H1 (cell line): Measurements from ENCODE around the gene LDLRAD3. TPM values are rescaled to one million over a fixed set of nuclear protein-coding genes. Genes with fewer than 3 reads are reported as not detected.

Experiments used
- CTCF ChIA-PET: fragments of 300-600 bp; sonication (Branson Sonifier 250); formaldehyde crosslinking; loops from one replicate; lab custom pipeline; 2021; ENCODE audit not compliant: partially characterized antibody; lab: Charles Lee
- POLR2A ChIA-PET: fragments of 300-600 bp; sonication (Branson Sonifier 250); formaldehyde crosslinking; loops from one replicate; lab custom pipeline; 2021; ENCODE audit warnings: inconsistent platforms; ENCODE audit not compliant: partially characterized antibody; lab: Charles Lee
- DNase-seq, 2 experiments: peaks; one replicate each; pipeline versions ENCODE4 v3.0.0 to v3.0.0-alpha.2; 2010 to 2022; ENCODE audit warnings: low spot score in 2 of 2, low read depth in 1 of 2, mixed read lengths in 1 of 2
- FAIRE-seq: peaks from 2 replicates; lab custom pipeline; 2011; peaks lifted over from hg19 to GRCh38; lab: Jason Lieb, UNC
- H2AFZ ChIP-seq: 2 replicates; pipeline ENCODE4 v1.8.1; 2012; ENCODE audit warnings: low read length, inconsistent platforms
- H2AK5ac ChIP-seq: 2 replicates; pipeline ENCODE4 v1.6.1; 2013; ENCODE audit warnings: low read depth, low read length
- H2BK120ac ChIP-seq: replicated peaks from 2 replicates; pipeline ENCODE3; 2013; ENCODE audit warnings: low read depth, low read length, inconsistent platforms
- H2BK12ac ChIP-seq: 2 replicates; pipeline ENCODE4 v1.6.1; 2013; ENCODE audit warnings: low read depth, low read length
- H2BK15ac ChIP-seq: 2 replicates; pipeline ENCODE4 v1.6.1; 2013; ENCODE audit warnings: low read length
- H2BK20ac ChIP-seq: 2 replicates; pipeline ENCODE4 v1.6.1; 2013; ENCODE audit warnings: low read length
- H2BK5ac ChIP-seq: 2 replicates; pipeline ENCODE4 v1.6.1; 2013; ENCODE audit warnings: low read depth, low read length
- H3K14ac ChIP-seq: 2 replicates; pipeline ENCODE4 v1.6.1; 2013; ENCODE audit warnings: inconsistent platforms; ENCODE audit not compliant: insufficient read length
- H3K18ac ChIP-seq: 2 replicates; pipeline ENCODE4 v1.6.1; 2013; ENCODE audit warnings: low read length; ENCODE audit errors: extremely low read depth
- H3K23ac ChIP-seq: 2 replicates; pipeline ENCODE4 v1.6.1; 2013; ENCODE audit warnings: inconsistent platforms; ENCODE audit not compliant: insufficient read length
- H3K23me2 ChIP-seq: 2 replicates; pipeline ENCODE4 v1.6.1; 2013; ENCODE audit warnings: low read depth, low read length
- H3K27ac ChIP-seq: 2 replicates; pipeline ENCODE4 v1.6.1; 2011; ENCODE audit warnings: low read depth, low read length, inconsistent platforms
- H3K27me3 ChIP-seq, 4 experiments: replicated peaks in 1 of 4; 1 replicate in 1 of 4; 2 replicates in 3 of 4; pipeline versions ENCODE4 v1.6.1 to v1.8.1; 2011 to 2013; ENCODE audit warnings: low read length in 3 of 4, mild to moderate bottlenecking in 3 of 4, inconsistent platforms in 2 of 4, mixed read lengths in 2 of 4, moderate library complexity in 1 of 4; ENCODE audit not compliant: control insufficient read depth in 3 of 4, insufficient read depth in 3 of 4; ENCODE audit errors: extremely low read depth in 1 of 4
- H3K36me3 ChIP-seq, 4 experiments: 2 replicates each; pipeline versions ENCODE4 v1.6.1 to v1.8.1; 2011 to 2013; ENCODE audit warnings: mild to moderate bottlenecking in 4 of 4, low read length in 3 of 4, moderate library complexity in 2 of 4, control low read depth in 1 of 4, inconsistent platforms in 1 of 4; ENCODE audit not compliant: insufficient read depth in 4 of 4, control insufficient read depth in 2 of 4
- H3K4ac ChIP-seq: replicated peaks from 2 replicates; pipeline ENCODE3; 2013; ENCODE audit warnings: low read length, low read depth, mixed read lengths, inconsistent platforms; ENCODE audit not compliant: insufficient read length
- H3K4me1 ChIP-seq, 4 experiments: replicated peaks in 1 of 4; 1 replicate in 1 of 4; 2 replicates in 3 of 4; pipeline versions ENCODE4 v1.6.1 to v1.8.1; 2011 to 2013; ENCODE audit warnings: low read length in 3 of 4, inconsistent platforms in 2 of 4, mixed read lengths in 1 of 4; ENCODE audit not compliant: insufficient read depth in 4 of 4, control insufficient read depth in 3 of 4
- H3K4me2 ChIP-seq, 2 experiments: 2 replicates each; pipeline versions ENCODE4 v1.6.1 to v1.8.1; 2011 to 2013; ENCODE audit warnings: low read depth in 2 of 2, low read length in 2 of 2, control low read depth in 1 of 2, inconsistent platforms in 1 of 2, mild to moderate bottlenecking in 1 of 2; ENCODE audit not compliant: insufficient read depth in 1 of 2
- H3K4me3 ChIP-seq, 4 experiments: fragments of 200-600, 300-600 bp in 1 of 4; sonication (generic), shearing (Covaris generic), sonication (Bioruptor Twin) in 1 of 4; 2 replicates each; pipeline versions ENCODE4 v1.5.1 to v1.8.1; 2011 to 2016; ENCODE audit warnings: low read length in 4 of 4, low read depth in 3 of 4, control low read depth in 2 of 4, inconsistent platforms in 2 of 4, mild to moderate bottlenecking in 2 of 4, mixed read lengths in 1 of 4, moderate library complexity in 1 of 4; ENCODE audit not compliant: insufficient read depth in 2 of 4; ENCODE audit errors: extremely low read depth in 1 of 4
- H3K56ac ChIP-seq: replicated peaks from 2 replicates; pipeline ENCODE3; 2013; ENCODE audit warnings: low read depth, mild to moderate bottlenecking, mixed read lengths, low read length, inconsistent platforms; ENCODE audit not compliant: insufficient read length
- H3K79me1 ChIP-seq: 2 replicates; pipeline ENCODE4 v1.6.1; 2013; ENCODE audit warnings: low read depth, low read length, control low read depth
- H3K79me2 ChIP-seq, 2 experiments: 2 replicates each; pipeline versions ENCODE4 v1.6.1 to v1.8.1; 2012 to 2013; ENCODE audit warnings: low read length in 2 of 2, mild to moderate bottlenecking in 2 of 2, inconsistent platforms in 1 of 2; ENCODE audit not compliant: insufficient read depth in 2 of 2, control insufficient read depth in 1 of 2
- H3K9ac ChIP-seq, 4 experiments: replicated peaks in 1 of 4; 1 replicate in 1 of 4; 2 replicates in 3 of 4; pipeline versions ENCODE4 v1.6.1 to v1.8.1; 2011 to 2013; ENCODE audit warnings: low read depth in 3 of 4, low read length in 3 of 4, control low read depth in 2 of 4, mild to moderate bottlenecking in 2 of 4, moderate library complexity in 2 of 4, inconsistent platforms in 1 of 4; ENCODE audit errors: extremely low read depth in 1 of 4
- H3K9me3 ChIP-seq, 2 experiments: 2 replicates each; pipeline versions ENCODE4 v1.6.1 to v1.8.1; 2012 to 2013; ENCODE audit warnings: mild to moderate bottlenecking in 2 of 2, moderate library complexity in 2 of 2, control low read depth in 1 of 2, inconsistent platforms in 1 of 2, low read depth in 1 of 2, low read length in 1 of 2, mixed read lengths in 1 of 2; ENCODE audit not compliant: insufficient read depth in 2 of 2
- H4K20me1 ChIP-seq, 2 experiments: replicated peaks in 1 of 2; 2 replicates each; pipeline versions ENCODE3 to v1.8.1; 2011 to 2013; ENCODE audit warnings: inconsistent platforms in 2 of 2, low read length in 2 of 2, mild to moderate bottlenecking in 1 of 2; ENCODE audit not compliant: insufficient read depth in 2 of 2, control insufficient read depth in 1 of 2
- H4K5ac ChIP-seq: 2 replicates; pipeline ENCODE4 v1.6.1; 2013; ENCODE audit warnings: low read length, low read depth, mixed read lengths, inconsistent platforms; ENCODE audit not compliant: insufficient read length
- H4K8ac ChIP-seq: 2 replicates; pipeline ENCODE4 v1.8.0; 2013; ENCODE audit warnings: mild to moderate bottlenecking, moderate library complexity, low read length, inconsistent platforms; ENCODE audit not compliant: insufficient read depth; ENCODE audit errors: extremely low read depth
- H4K91ac ChIP-seq: replicated peaks from 2 replicates; pipeline ENCODE3; 2013; ENCODE audit warnings: low read length, mixed read lengths, inconsistent platforms; ENCODE audit not compliant: insufficient read length
- ASH2L ChIP-seq: fragments of 200-600, 300-600 bp; sonication (generic); IDR thresholded peaks from one replicate; pipeline ENCODE4 v1.7.1; 2017; ENCODE audit warnings: low read length
- BACH1 ChIP-seq: IDR thresholded peaks from 2 replicates; pipeline ENCODE4 v1.6.1; 2012; ENCODE audit warnings: low read length, improper control_type of control experiment
- BCL11A ChIP-seq, 2 experiments: IDR thresholded peaks; one replicate each; pipeline ENCODE4 v1.6.1; 2011; ENCODE audit warnings: low read depth in 2 of 2, low read length in 2 of 2, mild to moderate bottlenecking in 2 of 2
- CBX5 ChIP-seq: fragments of 300-800, 300-1000 bp; sonication (generic); IDR thresholded peaks from 2 replicates; pipeline ENCODE4 v1.7.1; 2016; ENCODE audit warnings: antibody characterized with exemption, low read length, low read depth
- CBX8 ChIP-seq: fragments of 300-800, 300-1000 bp; sonication (generic); IDR thresholded peaks from 2 replicates; pipeline ENCODE4 v1.7.1; 2016; ENCODE audit warnings: low read depth, low read length, borderline replicate concordance
- CREB1 ChIP-seq: IDR thresholded peaks from 2 replicates; pipeline ENCODE4 v1.6.1; 2012; ENCODE audit warnings: inconsistent platforms
- CTBP2 ChIP-seq: IDR thresholded peaks from 2 replicates; pipeline ENCODE4 v1.7.0; 2011; ENCODE audit warnings: borderline replicate concordance, mild to moderate bottlenecking, moderate library complexity, mixed read lengths, low read length; ENCODE audit not compliant: insufficient read depth, insufficient read length
- KDM1A ChIP-seq: fragments of 200-600, 300-600 bp; sonication (generic); IDR thresholded peaks from 2 replicates; pipeline ENCODE4 v1.7.1; 2016; ENCODE audit warnings: mild to moderate bottlenecking, low read length, borderline replicate concordance
- KDM4A ChIP-seq: IDR thresholded peaks from one replicate; pipeline ENCODE4 v1.7.1; 2012; ENCODE audit warnings: low read depth, mild to moderate bottlenecking, moderate library complexity, low read length, inconsistent platforms; ENCODE audit not compliant: severe bottlenecking
- SIRT6 ChIP-seq: IDR thresholded peaks from one replicate; pipeline ENCODE4 v1.7.1; 2012; ENCODE audit warnings: low read length, inconsistent platforms
- WGBS, 2 experiments: shearing (Covaris generic) in 1 of 2; methylation state at CpG; one replicate each; pipeline versions ENCODE4 v1.1.6 to v1.1.7; 2013 to 2015; ENCODE audit warnings: low lambda C conversion rate in 2 of 2, mixed read lengths in 2 of 2, inconsistent platforms in 1 of 2, low coverage in 1 of 2, missing lambda C conversion rate in 1 of 2; ENCODE audit not compliant: insufficient replicate concordance in 2 of 2, insufficient coverage in 1 of 2, insufficient read length in 1 of 2; ENCODE audit errors: extremely low coverage in 1 of 2, missing lambda C conversion rate in 1 of 2; 5-methylcytosine and 5-hydroxymethylcytosine counted together
- polyA plus RNA-seq, 7 experiments: library from polyadenylated mRNA; depleted of rRNA in 3 of 7; stranded (reverse) in 5 of 7; unstranded in 2 of 7; fragments of >200 nt in 5 of 7; fragments of 200-250 nt in 2 of 7; gene quantifications; 1 replicate in 5 of 7; 2 replicates in 1 of 7; 4 replicates in 1 of 7; pipeline versions ENCODE4 v1.2.1 to v1.2.3, GENCODE V29; 2011 to 2013; ENCODE audit warnings: missing spikeins in 2 of 7, mixed read lengths in 2 of 7
- total RNA-seq: library from RNA; stranded (reverse); fragmentation: NEBNext Ultra II Directional; extraction: Animal tissue kit (Norgen Biotek cat#: 25700); gene quantifications from 2 replicates; pipeline ENCODE4 v1.2.1, GENCODE V29; 2021
- TF ChIP-seq, protein P1 (sequence below): IDR thresholded peaks from 2 replicates; pipeline ENCODE4 v1.6.1; 2012; ENCODE audit warnings: low read length, inconsistent platforms
- TF ChIP-seq, protein P2 (sequence below): IDR thresholded peaks from 2 replicates; pipeline ENCODE4 v1.6.1; 2011; ENCODE audit warnings: low read length, improper control_type of control experiment

LDLRAD3 gene
- total and polyA plus RNA-seq, 2 of the 8 experiments (the other 6 are each of a cell fraction or from before 2014, with no cell fraction given), result 18.6 to 22.8 TPM

DNA sequence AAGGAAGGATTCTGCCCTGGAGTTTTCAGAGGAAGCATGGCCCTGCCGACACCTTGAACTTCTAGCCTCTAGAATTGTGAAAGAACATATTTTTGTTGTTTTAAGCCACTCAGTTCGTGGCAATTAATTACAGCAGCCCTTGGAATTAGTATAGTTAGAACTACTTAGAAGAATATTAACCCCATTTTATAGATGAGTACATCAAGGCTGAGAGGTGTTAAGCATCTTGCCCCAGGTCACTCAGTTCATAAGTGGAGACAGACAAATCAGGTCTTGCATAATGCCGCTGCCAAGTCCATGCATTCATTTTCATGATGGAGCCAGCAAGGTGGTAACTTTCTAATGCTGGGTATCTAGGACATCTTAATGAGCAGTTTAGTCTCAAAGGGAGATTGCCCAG is 26.6 kb downstream of the LDLRAD3 start:
- Histone ChIP-seq H3K9ac (no peak overlapping the region), H3K79me2 (peaks cover 13 to 84% of the 10 kb centered on the region in 2 experiments), H2BK12ac (no peak overlapping the region), H3K27ac (no peak overlapping the region), H3K18ac (no peak overlapping the region), H2BK15ac (no peak overlapping the region), H3K9me3 (peaks cover 7 to 9% of the 10 kb centered on the region in 2 experiments; a peak in 3 of 4 replicates), H3K4me3 (no peak overlapping the region), H3K56ac (no peak overlapping the region), H4K8ac (no peak overlapping the region), H4K20me1 (no peaks in the 10 kb centered on the region), H3K27me3 (no peaks in the 10 kb centered on the region), H3K14ac (no peak overlapping the region), H2BK20ac (no peak overlapping the region), H2BK120ac (no peak overlapping the region), H3K79me1 (peaks cover 4% of the 10 kb centered on the region; the same call in 1 of the 2 replicates), H3K23ac (no peak overlapping the region), H3K4me1 (peaks cover 0 to 4% (median 0%) of the 10 kb centered on the region in 4 experiments; a peak in 1 of 7 replicates), H2BK5ac (no peak overlapping the region), H3K36me3 (peaks cover 0 to 5% (median 0%) of the 10 kb centered on the region in 4 experiments; a peak in 1 of 8 replicates), H3K23me2 (no peaks in the 10 kb centered on the region), H3K4me2 (no peak overlapping the region), H3K4ac (no peak overlapping the region), H2AFZ (no peak overlapping the region), H4K91ac (no peak overlapping the region), H2AK5ac (no peak overlapping the region), H4K5ac (no peak overlapping the region)
- FAIRE-seq (no peak), DNase-seq (no peak)
- WGBS, 2 experiments, result 71% methylated on average over 3 of the region's 3 CpGs; no CpG with 5 or more reads in 1 of the 2 experiments
- POLR2A ChIA-PET, result no interaction called here
- CTCF ChIA-PET, result no interaction called here
- no peak for TF ChIP-seq ASH2L
- TF ChIP-seq CBX5, result no peak
- TF ChIP-seq CTBP2, result no peak
- no peak for TF ChIP-seq BCL11A (IDR thresholded peaks at IDR 0.05; ENCODE audit: low read depth in 2 of 2, low read length in 2 of 2)
- TF ChIP-seq KDM1A, result no peak
- TF ChIP-seq SIRT6, result no peak
- TF ChIP-seq KDM4A, result no peak
- no peak for TF ChIP-seq BACH1
- TF ChIP-seq CBX8, result no peak
- TF ChIP-seq, protein P1, sequence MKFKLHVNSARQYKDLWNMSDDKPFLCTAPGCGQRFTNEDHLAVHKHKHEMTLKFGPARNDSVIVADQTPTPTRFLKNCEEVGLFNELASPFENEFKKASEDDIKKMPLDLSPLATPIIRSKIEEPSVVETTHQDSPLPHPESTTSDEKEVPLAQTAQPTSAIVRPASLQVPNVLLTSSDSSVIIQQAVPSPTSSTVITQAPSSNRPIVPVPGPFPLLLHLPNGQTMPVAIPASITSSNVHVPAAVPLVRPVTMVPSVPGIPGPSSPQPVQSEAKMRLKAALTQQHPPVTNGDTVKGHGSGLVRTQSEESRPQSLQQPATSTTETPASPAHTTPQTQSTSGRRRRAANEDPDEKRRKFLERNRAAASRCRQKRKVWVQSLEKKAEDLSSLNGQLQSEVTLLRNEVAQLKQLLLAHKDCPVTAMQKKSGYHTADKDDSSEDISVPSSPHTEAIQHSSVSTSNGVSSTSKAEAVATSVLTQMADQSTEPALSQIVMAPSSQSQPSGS, result no peak
- TF ChIP-seq, protein P2, sequence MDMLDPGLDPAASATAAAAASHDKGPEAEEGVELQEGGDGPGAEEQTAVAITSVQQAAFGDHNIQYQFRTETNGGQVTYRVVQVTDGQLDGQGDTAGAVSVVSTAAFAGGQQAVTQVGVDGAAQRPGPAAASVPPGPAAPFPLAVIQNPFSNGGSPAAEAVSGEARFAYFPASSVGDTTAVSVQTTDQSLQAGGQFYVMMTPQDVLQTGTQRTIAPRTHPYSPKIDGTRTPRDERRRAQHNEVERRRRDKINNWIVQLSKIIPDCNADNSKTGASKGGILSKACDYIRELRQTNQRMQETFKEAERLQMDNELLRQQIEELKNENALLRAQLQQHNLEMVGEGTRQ, result no peak
- no peak for TF ChIP-seq CREB1
